ENCODE measurements around the gene DCC. TPM values are rescaled to one million over a fixed set of nuclear protein-coding genes. Genes with fewer than 3 reads are reported as not detected.

Gene DCC
- total RNA-seq, 6 experiments from 2014 or later: not detected

DNA sequence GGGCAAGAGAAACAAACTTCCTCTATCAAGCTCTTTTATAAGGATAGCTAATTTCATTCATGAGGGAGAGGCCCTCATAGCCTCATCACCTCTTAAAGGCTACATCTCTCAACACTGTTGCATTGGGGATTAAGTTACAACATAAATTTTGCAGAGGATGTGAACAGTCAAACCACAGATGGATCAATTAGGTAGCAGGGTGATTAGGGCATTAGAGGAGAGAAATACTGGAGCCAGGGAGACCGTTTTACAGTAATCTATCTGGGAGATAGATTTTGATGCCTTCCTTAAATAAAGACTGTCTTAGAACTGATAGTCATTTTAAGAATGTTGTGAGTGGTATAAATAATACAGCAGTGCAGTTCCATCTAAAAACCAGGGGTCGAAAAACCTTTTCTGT, 258.9 kb downstream of the DCC start:
- Mint-ChIP-seq H3K36me3 (ENCODE audit: low read depth) (no peaks in the 10 kb centered on the region), H3K4me3 (no peak overlapping the region), H3K9me3 (peaks cover 40% of the 10 kb centered on the region), H3K4me1 (ENCODE audit: low read depth) (no peaks in the 10 kb centered on the region), H3K27me3 (ENCODE audit: insufficient read depth) (no peaks in the 10 kb centered on the region), H3K27ac (no peak overlapping the region)
- TF ChIP-seq, protein P1, sequence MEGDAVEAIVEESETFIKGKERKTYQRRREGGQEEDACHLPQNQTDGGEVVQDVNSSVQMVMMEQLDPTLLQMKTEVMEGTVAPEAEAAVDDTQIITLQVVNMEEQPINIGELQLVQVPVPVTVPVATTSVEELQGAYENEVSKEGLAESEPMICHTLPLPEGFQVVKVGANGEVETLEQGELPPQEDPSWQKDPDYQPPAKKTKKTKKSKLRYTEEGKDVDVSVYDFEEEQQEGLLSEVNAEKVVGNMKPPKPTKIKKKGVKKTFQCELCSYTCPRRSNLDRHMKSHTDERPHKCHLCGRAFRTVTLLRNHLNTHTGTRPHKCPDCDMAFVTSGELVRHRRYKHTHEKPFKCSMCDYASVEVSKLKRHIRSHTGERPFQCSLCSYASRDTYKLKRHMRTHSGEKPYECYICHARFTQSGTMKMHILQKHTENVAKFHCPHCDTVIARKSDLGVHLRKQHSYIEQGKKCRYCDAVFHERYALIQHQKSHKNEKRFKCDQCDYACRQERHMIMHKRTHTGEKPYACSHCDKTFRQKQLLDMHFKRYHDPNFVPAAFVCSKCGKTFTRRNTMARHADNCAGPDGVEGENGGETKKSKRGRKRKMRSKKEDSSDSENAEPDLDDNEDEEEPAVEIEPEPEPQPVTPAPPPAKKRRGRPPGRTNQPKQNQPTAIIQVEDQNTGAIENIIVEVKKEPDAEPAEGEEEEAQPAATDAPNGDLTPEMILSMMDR (IDR thresholded peaks at IDR 0.05): no peak
- no peak for DNase-seq

DNA sequence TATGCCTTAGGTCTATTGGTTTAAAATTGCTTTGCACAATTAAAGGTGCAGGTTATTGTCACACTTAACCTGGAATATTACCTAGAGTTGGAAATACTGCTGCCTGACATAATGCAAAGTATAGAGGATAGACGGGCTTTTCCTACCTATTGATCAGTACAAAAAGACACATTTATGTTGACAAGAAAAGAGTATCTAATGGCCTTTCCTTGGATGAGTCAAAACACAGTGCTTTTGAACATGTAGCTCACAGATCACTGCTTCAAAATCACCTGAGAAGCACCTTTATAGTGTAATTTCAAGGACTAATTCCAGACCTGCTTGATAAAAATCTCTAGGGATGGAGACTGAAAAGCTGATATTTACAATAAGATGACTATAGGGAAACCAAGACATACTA, 262.8 kb downstream of the DCC start:
- no peak for DNase-seq
- Mint-ChIP-seq H3K9me3 (peaks cover 24% of the 10 kb centered on the region), H3K27ac (no peak overlapping the region), H3K27me3 (ENCODE audit: insufficient read depth) (no peaks in the 10 kb centered on the region), H3K4me3 (no peak overlapping the region), H3K4me1 (ENCODE audit: low read depth) (no peaks in the 10 kb centered on the region), H3K36me3 (ENCODE audit: low read depth) (no peaks in the 10 kb centered on the region)
- TF ChIP-seq, protein P1 (IDR thresholded peaks at IDR 0.05): no peak

DNA sequence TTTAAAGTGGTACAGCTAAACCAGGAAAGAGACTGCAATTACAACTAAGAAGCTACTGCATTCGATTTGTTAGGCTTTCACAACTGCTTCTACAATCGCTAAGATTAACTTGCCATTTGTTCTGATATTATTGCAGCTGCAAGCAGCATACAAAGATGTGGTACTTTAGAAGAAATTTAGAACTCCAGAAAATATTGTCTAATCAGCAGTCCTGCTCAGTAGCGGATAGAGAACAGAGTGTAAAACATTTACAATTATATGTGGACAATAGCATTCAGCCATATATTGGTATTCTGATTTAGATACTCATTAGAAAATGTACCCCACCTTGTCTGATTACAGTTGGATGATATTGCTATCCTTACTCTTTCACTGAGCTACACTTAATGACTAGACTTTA, 265.3 kb downstream of the DCC start:
- no peak overlapping the region for H3K27ac Mint-ChIP-seq
- no peaks in the 10 kb centered on the region for H3K27me3 Mint-ChIP-seq (ENCODE audit: insufficient read depth)
- no peak overlapping the region for H3K4me3 Mint-ChIP-seq
- no peak for DNase-seq
- H3K4me1 Mint-ChIP-seq (ENCODE audit: low read depth): no peaks in the 10 kb centered on the region
- TF ChIP-seq, protein P1 (IDR thresholded peaks at IDR 0.05): no peak
- H3K36me3 Mint-ChIP-seq (ENCODE audit: low read depth): no peaks in the 10 kb centered on the region
- H3K9me3 Mint-ChIP-seq: peaks cover 31% of the 10 kb centered on the region

DNA sequence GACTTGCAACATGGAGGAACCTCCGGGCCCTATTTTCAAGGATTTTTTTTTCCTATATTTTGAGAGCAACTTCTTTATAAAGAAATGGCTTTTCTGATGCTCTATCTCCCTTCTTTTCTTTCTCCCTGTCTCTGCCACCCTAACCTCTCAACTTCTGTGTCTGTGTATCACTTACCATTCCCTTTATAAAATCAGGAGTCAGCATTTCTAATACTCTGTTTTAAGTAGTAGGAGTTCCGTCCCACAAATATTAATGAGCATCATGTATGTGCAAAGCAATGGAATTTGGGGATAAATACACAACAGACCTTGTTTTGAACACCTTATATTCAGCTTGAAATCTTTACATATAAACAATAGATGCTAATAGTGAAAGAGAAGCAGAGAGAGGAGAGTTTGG, 268.0 kb downstream of the DCC start:
- no peak overlapping the region for H3K27ac Mint-ChIP-seq
- no peak for DNase-seq
- peaks cover 50% of the 10 kb centered on the region for H3K9me3 Mint-ChIP-seq
- H3K27me3 Mint-ChIP-seq (ENCODE audit: insufficient read depth): no peaks in the 10 kb centered on the region; the same call in 1 of the 2 replicates
- TF ChIP-seq, protein P1 (IDR thresholded peaks at IDR 0.05): no peak
- H3K4me3 Mint-ChIP-seq: no peak overlapping the region
- no peaks in the 10 kb centered on the region for H3K4me1 Mint-ChIP-seq (ENCODE audit: low read depth)
- H3K36me3 Mint-ChIP-seq (ENCODE audit: low read depth): no peaks in the 10 kb centered on the region

DNA sequence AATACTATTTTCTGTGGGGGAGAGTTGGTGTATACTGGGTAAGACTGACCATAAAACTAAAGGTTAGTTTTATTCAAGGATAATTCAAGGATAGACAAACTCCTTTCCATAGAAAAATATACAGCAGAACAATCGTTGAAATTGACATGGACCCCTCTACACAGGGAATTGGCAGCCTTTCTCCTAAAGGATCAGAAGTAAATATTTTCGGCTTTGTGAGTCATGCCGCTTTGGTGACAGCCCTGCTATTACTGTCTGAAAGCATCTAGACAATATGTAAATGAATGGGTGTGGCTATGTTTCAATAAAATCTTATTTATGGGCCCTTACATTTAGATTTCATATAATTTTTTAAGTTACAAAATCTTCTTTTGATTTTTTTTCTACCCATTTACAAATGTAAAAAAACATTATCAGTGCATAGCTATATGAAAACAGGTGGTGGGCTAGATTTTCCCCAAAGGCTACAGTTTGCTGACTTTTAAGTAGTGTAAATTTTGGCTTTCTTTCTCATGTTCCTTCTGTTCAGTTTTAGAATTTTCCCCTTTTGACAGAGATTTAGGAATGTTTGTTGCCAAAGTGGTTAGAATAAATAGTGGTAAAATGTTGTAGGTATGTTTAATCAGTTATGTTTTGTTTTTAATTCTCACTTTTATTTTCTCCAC, 270.6 kb downstream of the DCC start:
- Mint-ChIP-seq H3K27me3 (ENCODE audit: insufficient read depth) (no peaks in the 10 kb centered on the region; the same call in 1 of the 2 replicates), H3K4me1 (ENCODE audit: low read depth) (no peaks in the 10 kb centered on the region), H3K36me3 (ENCODE audit: low read depth) (no peaks in the 10 kb centered on the region), H3K4me3 (no peak overlapping the region), H3K27ac (no peak overlapping the region), H3K9me3 (peaks cover 59% of the 10 kb centered on the region)
- no peak for DNase-seq
- TF ChIP-seq, protein P1 (IDR thresholded peaks at IDR 0.05): no peak

All from HFFc6 (cell line).